Liver (tissue), 9 donors: Measurements from ENCODE around the gene ABCB9. TPM values are rescaled to one million over a fixed set of nuclear protein-coding genes. Genes with fewer than 3 reads are reported as not detected.

ENCODE experiments used
- DNase-seq: peaks from one replicate; pipeline ENCODE4 v3.0.0-alpha.2; 2017; ENCODE audit warnings: low spot score
- H3K27ac ChIP-seq, 2 donors: one replicate each; pipeline ENCODE4 v1.7.0; 2013; ENCODE audit warnings: inconsistent platforms in 2 of 2, low read length in 2 of 2, control low read depth in 1 of 2, low read depth in 1 of 2, mild to moderate bottlenecking in 1 of 2
- H3K27me3 ChIP-seq, 4 donors: one replicate each; pipeline versions ENCODE4 v1.6.1 to v1.7.0; 2013; ENCODE audit warnings: low read length in 3 of 4, inconsistent platforms in 1 of 4, mild to moderate bottlenecking in 1 of 4, moderate library complexity in 1 of 4; ENCODE audit not compliant: control insufficient read depth in 4 of 4, insufficient read depth in 4 of 4
- H3K36me3 ChIP-seq, 4 donors: one replicate each; pipeline versions ENCODE4 v1.6.1 to v1.7.0; 2013; ENCODE audit warnings: low read length in 3 of 4, mild to moderate bottlenecking in 3 of 4, low read depth in 1 of 4, moderate library complexity in 1 of 4; ENCODE audit not compliant: control insufficient read depth in 4 of 4, insufficient read depth in 3 of 4
- H3K4me1 ChIP-seq, 4 donors: one replicate each; pipeline versions ENCODE4 v1.6.1 to v1.7.0; 2013; ENCODE audit warnings: low read length in 3 of 4, mild to moderate bottlenecking in 3 of 4, moderate library complexity in 1 of 4; ENCODE audit not compliant: control insufficient read depth in 4 of 4, insufficient read depth in 4 of 4
- H3K4me3 ChIP-seq, 3 donors: one replicate each; pipeline versions ENCODE4 v1.6.1 to v1.7.0; 2013; ENCODE audit warnings: low read length in 3 of 3, control low read depth in 1 of 3, low read depth in 1 of 3, mild to moderate bottlenecking in 1 of 3
- H3K9ac ChIP-seq, 2 donors: one replicate each; pipeline ENCODE4 v1.7.0; 2013; ENCODE audit warnings: low read length in 2 of 2, mild to moderate bottlenecking in 2 of 2, moderate library complexity in 2 of 2, control low read depth in 1 of 2, low read depth in 1 of 2
- H3K9me3 ChIP-seq, 4 donors: one replicate each; pipeline versions ENCODE4 v1.6.1 to v1.7.0; 2013; ENCODE audit warnings: low read length in 3 of 4; ENCODE audit not compliant: control insufficient read depth in 4 of 4
- ATF3 ChIP-seq: IDR thresholded peaks from 2 replicates; pipeline ENCODE4 v1.6.1; 2016; ENCODE audit warnings: antibody characterized with exemption
- CTCF ChIP-seq: fragments of 150-350 bp; IDR thresholded peaks from 2 replicates; pipeline ENCODE4 v1.5.1; 2017; ENCODE audit warnings: improper control_type of control experiment, low read depth, low read length; ENCODE audit not compliant: missing input control
- EGR1 ChIP-seq, 2 donors: IDR thresholded peaks; 2 replicates each; pipeline ENCODE4 v1.6.1; 2016 to 2018; ENCODE audit warnings: antibody characterized with exemption in 2 of 2, low read depth in 2 of 2
- FOXA1 ChIP-seq: IDR thresholded peaks from 2 replicates; pipeline ENCODE4 v1.6.1; 2016; ENCODE audit warnings: antibody characterized with exemption
- FOXA2 ChIP-seq: IDR thresholded peaks from 2 replicates; pipeline ENCODE4 v1.6.1; 2016; ENCODE audit warnings: antibody characterized with exemption
- GABPA ChIP-seq, 2 donors: IDR thresholded peaks in 1 of 2; conservative IDR thresholded peaks in 1 of 2; 2 replicates each; pipeline ENCODE4 v1.6.1; 2016; ENCODE audit warnings: antibody characterized with exemption in 2 of 2, mild to moderate bottlenecking in 1 of 2, moderate library complexity in 1 of 2
- HNF4A ChIP-seq, 2 donors: conservative IDR thresholded peaks; 2 replicates each; pipeline ENCODE4 v1.6.1; 2016; ENCODE audit warnings: antibody characterized with exemption in 2 of 2, mild to moderate bottlenecking in 2 of 2
- HNF4G ChIP-seq: IDR thresholded peaks from 2 replicates; pipeline ENCODE4 v1.6.1; 2016; ENCODE audit warnings: antibody characterized with exemption
- JUND ChIP-seq, 2 donors: IDR thresholded peaks; 2 replicates each; pipeline ENCODE4 v1.6.1; 2016; ENCODE audit warnings: antibody characterized with exemption in 2 of 2
- MAX ChIP-seq: IDR thresholded peaks from 2 replicates; pipeline ENCODE4 v1.6.1; 2016; ENCODE audit warnings: antibody characterized with exemption
- NR2F2 ChIP-seq: IDR thresholded peaks from 2 replicates; pipeline ENCODE4 v1.6.1; 2016; ENCODE audit warnings: antibody characterized with exemption
- RAD21 ChIP-seq, 2 donors: IDR thresholded peaks; 2 replicates each; pipeline ENCODE4 v1.6.1; 2016; ENCODE audit warnings: antibody characterized with exemption in 2 of 2, mild to moderate bottlenecking in 2 of 2
- REST ChIP-seq: IDR thresholded peaks from 2 replicates; pipeline ENCODE4 v1.6.1; 2016; ENCODE audit warnings: antibody characterized with exemption, mild to moderate bottlenecking
- RXRA ChIP-seq, 2 donors: IDR thresholded peaks; 2 replicates each; pipeline ENCODE4 v1.6.1; 2017 to 2018; ENCODE audit warnings: antibody characterized with exemption in 2 of 2, mild to moderate bottlenecking in 1 of 2
- SP1 ChIP-seq: IDR thresholded peaks from 2 replicates; pipeline ENCODE4 v1.6.1; 2018; ENCODE audit warnings: antibody characterized with exemption, mild to moderate bottlenecking
- TAF1 ChIP-seq: conservative IDR thresholded peaks from 2 replicates; pipeline ENCODE4 v1.6.1; 2016; ENCODE audit warnings: antibody characterized with exemption, mild to moderate bottlenecking
- YY1 ChIP-seq: IDR thresholded peaks from 2 replicates; pipeline ENCODE4 v1.6.1; 2016; ENCODE audit warnings: antibody characterized with exemption, mild to moderate bottlenecking
- ZBTB33 ChIP-seq: IDR thresholded peaks from 2 replicates; pipeline ENCODE4 v1.6.1; 2016; ENCODE audit warnings: antibody characterized with exemption
- WGBS: extraction: QIAGEN DNeasy Blood & Tissue Kit; methylation state at CpG from one replicate; pipeline ENCODE4 v1.1.7; 2013; 5-methylcytosine and 5-hydroxymethylcytosine counted together
- polyA plus RNA-seq, 2 donors: library from polyadenylated mRNA; stranded (reverse) in 1 of 2; unstranded in 1 of 2; fragments of 200-250 nt in 1 of 2; fragments of >200 nt in 1 of 2; fragmentation: Nextera tagmentation in 1 of 2; extraction: Ambion mirVana in 1 of 2; gene quantifications; one replicate each; pipeline versions ENCODE4 v1.2.1 to v1.2.3, GENCODE V29; 2013 to 2015
- total RNA-seq, 2 donors: library from RNA; depleted of rRNA; stranded (reverse); fragments of >200 nt; gene quantifications; one replicate each; pipeline ENCODE4 v1.2.3, GENCODE V29; 2014
- donor health status: healthy.
- donor health status: healthy.
- donor health status: healthy.
- donor health status: healthy.
- donor health status: healthy.

ABCB9 gene
- total and polyA plus RNA-seq, 4 donors = 0.29 to 3.3 (median 1.3) TPM

GRCh38 chr12:122886851-122887818 lies 79.1 kb downstream of the ABCB9 start:
- peak overlapping the region; percentile 83 to 90 for H3K27ac ChIP-seq
- H3K36me3 ChIP-seq = no peaks in the 10 kb centered on the region
- peaks cover 0 to 33% (median 14%) of the 10 kb centered on the region in 4 donors for H3K4me1 ChIP-seq
- DNase-seq = no peak
- H3K27me3 ChIP-seq = no peaks in the 10 kb centered on the region
- TF ChIP-seq SP1 (no peak), JUND (IDR thresholded peaks at IDR 0.05) (no peak), FOXA1 (no peak), MAX (no peak), REST (no peak), FOXA2 (no peak), HNF4A (conservative IDR thresholded peaks at IDR 0.05) (no peak), GABPA (IDR thresholded peaks at IDR 0.05 in 1 of 2, conservative IDR thresholded peaks at IDR 0.05 in 1 of 2) (no peak), ATF3 (no peak), EGR1 (IDR thresholded peaks at IDR 0.05; ENCODE audit: low read depth in 2 of 2) (no peak), RAD21 (IDR thresholded peaks at IDR 0.05) (no peak), NR2F2 (no peak), HNF4G (no peak), ZBTB33 (no peak), RXRA (IDR thresholded peaks at IDR 0.05) (no peak), YY1 (no peak), CTCF (no peak), TAF1 (no peak)
- WGBS = 80% methylated on average over 10 of the region's 10 CpGs
- no peaks in the 10 kb centered on the region for H3K9me3 ChIP-seq
- no peak overlapping the region for H3K4me3 ChIP-seq
- H3K9ac ChIP-seq = peak overlapping the region in 1 of 2 donors; percentile 34
